Inflammatory macrophage (primary cell): ENCODE results near the gene C6orf89.
"Not testable (repeated sequence)": the region's sequence is repeated elsewhere in the genome, so short reads cannot be mapped to it uniquely, and the experiment has no call there.

Experiments used
- DNase-seq, 2 donors: peaks; one replicate each; pipeline ENCODE4 v3.0.0-alpha.2; 2020 to 2022

Gene C6orf89

GRCh38 chr6:36888115-36888643, 2.4 kb downstream of the C6orf89 start:
- DNase-seq = no peak

- no peak for DNase-seq
Observed at GRCh38 chr6:36888654-36889481, 3.1 kb downstream of the C6orf89 start.

GRCh38 chr6:36890112-36890663, 4.4 kb downstream of the C6orf89 start:
- no peak for DNase-seq

- DNase-seq = not testable (repeated sequence)
Observed at GRCh38 chr6:36891153-36891552, 5.4 kb downstream of the C6orf89 start.

GRCh38 chr6:36893976-36894932, 8.5 kb downstream of the C6orf89 start:
- DNase-seq = no peak

GRCh38 chr6:36897609-36898008, 11.9 kb downstream of the C6orf89 start:
- no peak for DNase-seq

GRCh38 chr6:36904114-36904513, 18.4 kb downstream of the C6orf89 start:
- DNase-seq = no peak

GRCh38 chr6:36904851-36905393, 19.2 kb downstream of the C6orf89 start:
- DNase-seq = no peak

GRCh38 chr6:36906539-36907325, 21.0 kb downstream of the C6orf89 start:
- no peak for DNase-seq

- no peak for DNase-seq
Observed at GRCh38 chr6:36907781-36908180, 22.0 kb downstream of the C6orf89 start.

- DNase-seq = no peak
Observed at GRCh38 chr6:36908747-36909146, 23.0 kb downstream of the C6orf89 start.

GRCh38 chr6:36912030-36912454, 26.3 kb downstream of the C6orf89 start:
- DNase-seq = peak; percentile 20 to 31

GRCh38 chr6:36912586-36912985, 26.8 kb downstream of the C6orf89 start:
- no peak for DNase-seq

- DNase-seq = no peak
Observed at GRCh38 chr6:36913082-36913481, 27.3 kb downstream of the C6orf89 start.

- DNase-seq = no peak
Observed at GRCh38 chr6:36914227-36914794, 28.6 kb downstream of the C6orf89 start.

- DNase-seq = no peak
Observed at GRCh38 chr6:36915599-36915998, 29.8 kb downstream of the C6orf89 start.

- DNase-seq = no peak
Observed at GRCh38 chr6:36916126-36916525, 30.4 kb downstream of the C6orf89 start.

GRCh38 chr6:36917541-36918193, 31.9 kb downstream of the C6orf89 start:
- no peak for DNase-seq

GRCh38 chr6:36920049-36920448, 34.3 kb downstream of the C6orf89 start:
- no peak for DNase-seq

- no peak for DNase-seq
Observed at GRCh38 chr6:36920546-36920945, 34.8 kb downstream of the C6orf89 start.

GRCh38 chr6:36924131-36924530, 38.4 kb downstream of the C6orf89 start:
- DNase-seq = no peak
